ENCODE measurements around the gene PLEKHJ1. TPM values are rescaled to one million over a fixed set of nuclear protein-coding genes. Genes with fewer than 3 reads are reported as not detected.

PLEKHJ1 gene
- total RNA-seq, 3 donors from 2014 or later, result 132 to 231 (median 189) TPM

GRCh38 chr19:2232286-2233151, 3.6 kb downstream of the PLEKHJ1 start:
- TF ChIP-seq CTCF (IDR thresholded peaks at IDR 0.05), result no peak
- Histone ChIP-seq H3K9me3 (no peaks in the 10 kb centered on the region), H3K4me3 (no peak overlapping the region), H3K4me1 (ENCODE audit: low read depth) (peaks cover 15% of the 10 kb centered on the region), H3K36me3 (ENCODE audit: low read depth) (peaks cover 6% of the 10 kb centered on the region)
- intact Hi-C loops (cut with DNase I, micrococcal nuclease), result loop anchor here in 1 of 2 donors (10.0 kb wide), 1 partner anchor 92 kb away; the partner anchor contains the start of genes LSM7 and SPPL2B
- DNase-seq, result no peak
- no peak for ATAC-seq

GRCh38 chr19:2231621-2232221, 4.4 kb downstream of the PLEKHJ1 start:
- Histone ChIP-seq H3K4me1 (ENCODE audit: low read depth) (peaks cover 14% of the 10 kb centered on the region), H3K36me3 (ENCODE audit: low read depth) (peaks cover 8% of the 10 kb centered on the region), H3K9me3 (no peaks in the 10 kb centered on the region), H3K4me3 (no peak overlapping the region)
- ATAC-seq, result no peak
- DNase-seq, result no peak
- TF ChIP-seq CTCF (IDR thresholded peaks at IDR 0.05), result no peak
- intact Hi-C loops (cut with DNase I, micrococcal nuclease), result loop anchor here in 1 of 2 donors (10.0 kb wide), 1 partner anchor 93 kb away; the partner anchor contains the start of genes LSM7 and SPPL2B

- no peak for DNase-seq
- H3K4me3 ChIP-seq, result no peak overlapping the region
- H3K36me3 ChIP-seq (ENCODE audit: low read depth), result peaks cover 8% of the 10 kb centered on the region
- no peak for ATAC-seq
- TF ChIP-seq CTCF (IDR thresholded peaks at IDR 0.05), result no peak
- intact Hi-C loops (cut with DNase I, micrococcal nuclease), result loop anchor here in 1 of 2 donors (10.0 kb wide), 1 partner anchor 94 kb away; the partner anchor contains the start of genes LSM7 and SPPL2B
- peaks cover 14% of the 10 kb centered on the region for H3K4me1 ChIP-seq (ENCODE audit: low read depth)
- H3K9me3 ChIP-seq, result no peaks in the 10 kb centered on the region
Measured at GRCh38 chr19:2230807-2231533, 5.2 kb downstream of the PLEKHJ1 start.

- Histone ChIP-seq H3K4me3 (no peak overlapping the region), H3K4me1 (ENCODE audit: low read depth) (peaks cover 11% of the 10 kb centered on the region), H3K36me3 (ENCODE audit: low read depth) (peaks cover 8% of the 10 kb centered on the region), H3K9me3 (no peaks in the 10 kb centered on the region)
- intact Hi-C loops (cut with DNase I, micrococcal nuclease), result loop anchor here in 1 of 2 donors (10.0 kb wide), 1 partner anchor 95 kb away; the partner anchor contains the start of genes LSM7 and SPPL2B
- DNase-seq (no peak), ATAC-seq (no peak)
- TF ChIP-seq CTCF (IDR thresholded peaks at IDR 0.05), result no peak
Measured at GRCh38 chr19:2230033-2230531, 6.0 kb downstream of the PLEKHJ1 start.
